Right lobe of liver (tissue), 6 donors: ENCODE results near the gene STX7. TPM values are rescaled to one million over a fixed set of nuclear protein-coding genes. Genes with fewer than 3 reads are reported as not detected.

Source experiments
- ATAC-seq, 4 donors: fragments of 200-7000 bp; cut with Tn5 transposase; one replicate each; pipeline ENCODE4 v1.9.1; 2020; ENCODE audit warnings: mild to moderate bottlenecking in 4 of 4, moderate library complexity in 4 of 4
- DNase-seq, 3 donors: peaks; one replicate each; pipeline ENCODE4 v3.0.0-alpha.2; 2020
- H3K27ac ChIP-seq, 3 donors: fragments of 200-600 bp; one replicate each; pipeline ENCODE4 v1.8.0; 2022
- H3K27me3 ChIP-seq, 2 donors: fragments of 200-600 bp; one replicate each; pipeline ENCODE4 v1.8.0; 2022
- H3K36me3 ChIP-seq, 4 donors: fragments of 200-600 bp; sonication (generic) in 1 of 4; one replicate each; pipeline versions ENCODE4 v1.5.1 to v1.8.0; 2017 to 2022; ENCODE audit warnings: control low read depth in 1 of 4
- H3K4me1 ChIP-seq, 4 donors: fragments of 200-600 bp; sonication (generic) in 1 of 4; one replicate each; pipeline versions ENCODE4 v1.5.1 to v1.8.0; 2017 to 2022; ENCODE audit warnings: control low read depth in 1 of 4
- H3K4me3 ChIP-seq, 3 donors: fragments of 200-600 bp; one replicate each; pipeline ENCODE4 v1.8.0; 2022
- H3K9me3 ChIP-seq, 4 donors: fragments of 200-600 bp; sonication (generic) in 1 of 4; one replicate each; pipeline versions ENCODE4 v1.5.1 to v1.8.0; 2017 to 2022; ENCODE audit warnings: control low read depth in 1 of 4
- CTCF ChIP-seq, 4 donors: fragments of 200-600 bp in 3 of 4; fragments of 450-650 bp in 1 of 4; IDR thresholded peaks; one replicate each; pipeline versions ENCODE4 v1.5.1 to v1.8.0; 2016 to 2022; ENCODE audit warnings: antibody characterized with exemption in 4 of 4, mild to moderate bottlenecking in 2 of 4
- POLR2A ChIP-seq: fragments of 450-650 bp; IDR thresholded peaks from one replicate; pipeline ENCODE4 v1.6.1; 2017; ENCODE audit warnings: antibody characterized with exemption, mild to moderate bottlenecking
- WGBS: methylation state at CpG from one replicate; pipeline ENCODE4 v1.1.6; 2018; ENCODE audit warnings: low coverage, low lambda C conversion rate; ENCODE audit not compliant: insufficient coverage; ENCODE audit errors: missing lambda C conversion rate; 5-methylcytosine and 5-hydroxymethylcytosine counted together
- intact Hi-C, 2 donors: fragments of 100-400 bp; cut with DNase I; formaldehyde crosslinking; loops; one replicate each; pipeline versions ENCODE4 v1.11.2 to v1.14.1; 2022
- total RNA-seq, 6 experiments: library from RNA; depleted of rRNA in 2 of 6; stranded (reverse); fragments of >200 nt in 2 of 6; fragmentation: NEBNext Ultra II Directional in 3 of 6; extraction: Animal tissue kit (Norgen Biotek cat#: 25700) in 3 of 6; gene quantifications; one replicate each; pipeline versions ENCODE4 v1.1.0 to v1.2.4, GENCODE V29; 2016 to 2023
- donor health status: DM: no; HTN: yes; CAD: no.
- donor health status: DM: no; HTN: no; CAD: no.
- donor health status: DM: no; HTN: no; CAD: no.
- donor health status: DM: no; HTN: yes; CAD: no.
- donor health status: DM: no; HTN: yes; CAD: no.

Gene STX7
- total RNA-seq, 6 experiments from 2014 or later, result 14.9 to 28.5 (median 17.0) TPM

DNA sequence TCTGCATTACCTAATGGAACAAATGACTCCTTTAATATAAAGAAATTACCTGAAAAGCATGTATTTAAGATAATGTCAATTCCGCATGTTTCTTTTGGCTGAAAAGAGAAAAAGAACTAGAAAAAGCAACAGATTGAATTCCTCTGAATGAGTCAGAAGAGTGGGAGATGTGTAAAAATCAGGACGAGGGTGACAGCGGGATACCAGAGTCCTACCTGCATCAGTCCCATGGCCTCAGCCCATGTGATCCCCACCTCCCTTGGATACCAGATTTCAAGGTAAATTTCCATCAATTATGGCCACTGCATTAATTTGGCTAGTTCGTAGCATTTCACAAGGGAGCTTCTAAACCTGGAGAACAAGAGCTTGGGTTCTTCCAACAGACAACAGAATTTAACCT is 101.6 kb downstream of the STX7 start:
- TF ChIP-seq POLR2A, result no peak
- TF ChIP-seq CTCF (IDR thresholded peaks at IDR 0.05), result no peak
- ATAC-seq, result no peak
- WGBS, result 73% methylated on average over 4 of the region's 4 CpGs

DNA sequence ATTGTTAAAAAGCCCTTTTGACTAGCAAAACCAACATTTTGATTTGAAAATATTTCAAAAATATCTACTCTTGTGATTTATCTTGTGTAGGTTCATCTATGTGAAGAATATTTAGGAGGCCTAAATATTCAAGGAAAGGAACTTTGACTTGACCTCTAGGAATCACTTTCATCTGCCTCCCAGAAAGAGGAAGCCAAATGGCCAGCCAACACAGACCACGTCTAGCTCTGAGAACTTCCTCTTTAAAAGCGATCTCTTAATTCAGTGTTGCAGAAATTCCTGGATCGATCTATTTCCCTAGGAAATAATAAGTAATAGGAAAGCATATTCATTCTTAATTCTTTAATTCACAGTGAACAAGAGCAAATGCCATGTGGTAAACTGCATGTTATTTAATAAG is 102.1 kb downstream of the STX7 start:
- Histone ChIP-seq H3K4me1 (no peaks in the 10 kb centered on the region), H3K9me3 (no peaks in the 10 kb centered on the region), H3K27ac (no peak overlapping the region), H3K4me3 (no peak overlapping the region), H3K36me3 (no peaks in the 10 kb centered on the region), H3K27me3 (no peaks in the 10 kb centered on the region)
- WGBS, result 54% methylated on average over 3 of the region's 3 CpGs
- intact Hi-C loops, result no loop called here
- TF ChIP-seq POLR2A, result no peak
- no peak for TF ChIP-seq CTCF (IDR thresholded peaks at IDR 0.05)
- no peak for ATAC-seq
- no peak for DNase-seq

More for the DNA sequence above, 101.6 kb downstream of the STX7 start:
- no peak overlapping the region for H3K4me3 ChIP-seq
- H3K36me3 ChIP-seq, result no peaks in the 10 kb centered on the region
- no peaks in the 10 kb centered on the region for H3K4me1 ChIP-seq
- no peaks in the 10 kb centered on the region for H3K27me3 ChIP-seq
- H3K9me3 ChIP-seq, result no peaks in the 10 kb centered on the region
- DNase-seq, result no peak
- intact Hi-C loops, result no loop called here
- H3K27ac ChIP-seq, result no peak overlapping the region

DNA sequence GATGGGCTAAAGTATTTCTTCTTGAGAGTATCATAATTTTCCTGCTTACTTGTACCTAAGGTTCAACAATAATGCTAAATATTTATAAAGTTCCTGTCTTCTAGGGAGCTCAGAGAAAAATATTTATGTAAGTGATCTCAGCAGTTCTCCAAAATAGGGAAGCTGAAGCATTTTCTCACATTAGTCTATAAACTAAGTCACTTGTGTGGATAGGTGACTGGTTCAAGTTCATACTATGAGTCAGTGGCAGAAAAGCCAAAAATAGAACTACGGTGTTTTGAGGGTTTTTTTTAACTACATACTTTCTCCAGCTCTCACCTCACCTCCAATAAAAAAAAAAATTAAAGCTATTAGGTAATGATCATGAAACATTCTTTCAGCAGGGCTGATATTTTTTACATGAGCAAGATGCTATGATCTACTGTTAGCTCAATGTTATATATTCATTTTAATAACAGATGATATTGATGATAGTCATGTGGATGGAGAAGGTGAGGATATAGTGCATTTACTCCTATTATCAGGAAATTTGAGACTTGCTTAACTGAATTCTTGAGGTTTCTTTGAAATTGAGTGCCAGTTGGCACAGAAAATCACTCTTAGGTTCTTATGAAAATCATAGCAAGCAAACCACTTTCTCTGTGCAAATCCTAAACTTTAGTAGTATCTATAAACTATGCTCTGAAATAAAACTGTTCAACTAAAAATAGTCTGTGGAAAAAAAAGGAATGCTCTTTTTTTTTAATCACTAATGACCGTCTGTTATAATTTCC is 107.6 kb downstream of the STX7 start:
- no peak overlapping the region for H3K4me3 ChIP-seq
- ATAC-seq (no peak), DNase-seq (no peak)
- intact Hi-C loops, result loop anchor here in 1 of 2 donors (10.0 kb wide), 1 partner anchor 101 kb away; no protein-coding TSS in a partner anchor
- H3K27me3 ChIP-seq, result peaks cover 0 to 20% of the 10 kb centered on the region in 2 donors
- WGBS, result 53% methylated on average over 2 of the region's 2 CpGs
- no peak overlapping the region for H3K27ac ChIP-seq
- TF ChIP-seq POLR2A, result no peak
- no peak for TF ChIP-seq CTCF (IDR thresholded peaks at IDR 0.05)
- peaks cover 0 to 6% (median 0%) of the 10 kb centered on the region in 4 donors for H3K4me1 ChIP-seq
- no peaks in the 10 kb centered on the region for H3K36me3 ChIP-seq
- H3K9me3 ChIP-seq, result no peaks in the 10 kb centered on the region

DNA sequence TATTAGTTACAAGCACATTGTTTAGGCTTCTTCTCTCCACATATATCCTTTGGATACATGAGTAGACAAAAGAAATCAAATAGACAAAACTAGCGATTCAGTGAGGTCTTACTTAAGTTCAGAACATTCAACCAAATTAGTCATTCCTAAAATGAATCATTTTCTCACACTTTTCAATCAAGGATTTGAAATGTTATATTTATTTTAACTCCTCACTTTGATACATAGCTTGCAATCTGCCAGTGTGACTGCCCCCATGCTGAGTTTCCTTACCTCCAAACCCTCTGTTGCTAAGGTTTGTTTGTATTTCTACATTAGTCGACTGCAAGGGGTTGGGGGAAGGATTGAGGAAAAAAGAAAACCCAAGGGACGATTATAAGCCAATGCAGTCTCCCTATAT is 108.2 kb downstream of the STX7 start:
- H3K4me1 ChIP-seq, result peaks cover 0 to 6% (median 0%) of the 10 kb centered on the region in 4 donors
- no peaks in the 10 kb centered on the region for H3K36me3 ChIP-seq
- no peak overlapping the region for H3K4me3 ChIP-seq
- H3K9me3 ChIP-seq, result no peaks in the 10 kb centered on the region
- no peak overlapping the region for H3K27ac ChIP-seq
- no peak for ATAC-seq
- TF ChIP-seq CTCF (IDR thresholded peaks at IDR 0.05), result no peak
- TF ChIP-seq POLR2A, result no peak
- 27% methylated on average over 3 of the region's 3 CpGs for WGBS
- DNase-seq, result no peak
- intact Hi-C loops, result loop anchor here in 1 of 2 donors (10.0 kb wide), 1 partner anchor 100 kb away; no protein-coding TSS in a partner anchor
- H3K27me3 ChIP-seq, result peaks cover 0 to 22% of the 10 kb centered on the region in 2 donors
